OCI-LY3 (cell line): Measurements from ENCODE around the gene THY1.
A peak's percentile ranks its signal among the peaks of the same experiment; 100 is the strongest.

Experiments
- H2AFZ ChIP-seq: fragments of 200-600, 300-600 bp; shearing (Covaris generic); 2 replicates; pipeline ENCODE4 v1.6.0; 2014; ENCODE audit warnings: antibody characterized with exemption, low read depth, low read length
- H3K27ac ChIP-seq: fragments of 200-600, 300-600 bp; sonication (generic); 2 replicates; pipeline ENCODE4 v1.5.1; 2014; ENCODE audit warnings: mild to moderate bottlenecking, low read length, moderate library complexity, mixed read lengths
- H3K27me3 ChIP-seq: fragments of 200-600, 300-600 bp; sonication (generic); 2 replicates; pipeline ENCODE4 v1.6.1; 2014; ENCODE audit warnings: low read depth, low read length, mixed read lengths
- H3K36me3 ChIP-seq: fragments of 200-600, 300-600 bp; sonication (generic); replicated peaks from 2 replicates; pipeline ENCODE3; 2014; ENCODE audit warnings: low read depth, low read length, mixed read lengths
- H3K4me1 ChIP-seq: fragments of 300-600, 200-600 bp; sonication (generic); 2 replicates; pipeline ENCODE4 v1.6.1; 2014; ENCODE audit warnings: low read length, mixed read lengths
- H3K4me2 ChIP-seq: fragments of 200-600, 300-600 bp; sonication (generic); 2 replicates; pipeline ENCODE4 v1.6.1; 2014; ENCODE audit warnings: low read length, mixed read lengths
- H3K4me3 ChIP-seq: fragments of 300-600, 200-600 bp; sonication (generic); 2 replicates; pipeline ENCODE4 v1.5.1; 2014; ENCODE audit warnings: antibody characterized with exemption, mild to moderate bottlenecking, low read length, moderate library complexity
- H3K79me2 ChIP-seq: fragments of 300-600, 200-600 bp; shearing (Covaris generic); 2 replicates; pipeline ENCODE4 v1.6.1; 2014; ENCODE audit warnings: mild to moderate bottlenecking, low read length, mixed read lengths
- H3K9ac ChIP-seq: fragments of 300-600, 200-600 bp; shearing (Covaris generic); 2 replicates; pipeline ENCODE4 v1.6.0; 2014; ENCODE audit warnings: mild to moderate bottlenecking, low read length, moderate library complexity
- H3K9me3 ChIP-seq: fragments of 200-600, 300-600 bp; shearing (Covaris generic); 2 replicates; pipeline ENCODE4 v1.6.1; 2014; ENCODE audit warnings: low read length, mixed read lengths; ENCODE audit not compliant: insufficient read depth
- H4K20me1 ChIP-seq: fragments of 200-600, 300-600 bp; sonication (generic); 2 replicates; pipeline ENCODE4 v1.6.1; 2016; ENCODE audit warnings: low read length, mixed read lengths; ENCODE audit not compliant: insufficient read depth
- CTCF ChIP-seq: fragments of 200-600, 300-600 bp; sonication (generic); IDR thresholded peaks from 2 replicates; pipeline ENCODE4 v1.5.1; 2014; ENCODE audit warnings: antibody characterized with exemption, low read length, low read depth
- EZH2phosphoT487 ChIP-seq: fragments of 200-600 bp; shearing (Covaris generic); IDR thresholded peaks from 2 replicates; pipeline ENCODE4 v1.6.1; 2018; ENCODE audit warnings: antibody characterized with exemption, mixed run types, low read depth

THY1 gene

GRCh38 chr11:119382101-119382500 is 40.9 kb downstream of the THY1 start:
- Histone ChIP-seq H3K4me3 (peak overlapping the region; percentile 82), H3K4me2 (peak overlapping the region; percentile 88), H3K9me3 (no peaks in the 10 kb centered on the region), H3K79me2 (no peaks in the 10 kb centered on the region), H3K27me3 (0 out of 2 replicates have a peak, but pooled peaks cover 6% of the 10 kb centered on the region), H3K36me3 (no peaks in the 10 kb centered on the region), H2AFZ (peak overlapping the region; percentile 60; the same call in 1 of the 2 replicates), H4K20me1 (no peaks in the 10 kb centered on the region), H3K27ac (no peak overlapping the region), H3K9ac (peak overlapping the region; percentile 33; the same call in 1 of the 2 replicates), H3K4me1 (peaks cover 10% of the 10 kb centered on the region; the same call in 1 of the 2 replicates)
- no peak for TF ChIP-seq EZH2phosphoT487
- TF ChIP-seq CTCF, result no peak

- no peak within 1 kb of the TSS for H3K27ac ChIP-seq
- no peak for TF ChIP-seq EZH2phosphoT487
- TF ChIP-seq CTCF, result peak; percentile 76
- H3K4me3 ChIP-seq, result peak within 1 kb of the TSS; percentile 82
Measured at GRCh38 chr11:119381181-119381988, 41.6 kb downstream of the THY1 start, which contains the start of gene USP2. Gene USP2 (minus strand): TSS chr11:119381690. CDS start chr11:119373480, 8,210 bp downstream.

GRCh38 chr11:119380827-119381180 is 42.2 kb downstream of the THY1 start:
- Histone ChIP-seq H3K36me3 (no peaks in the 10 kb centered on the region), H2AFZ (peak overlapping the region; percentile 48), H4K20me1 (no peaks in the 10 kb centered on the region), H3K4me2 (peak overlapping the region; percentile 88), H3K9me3 (no peaks in the 10 kb centered on the region), H3K4me3 (peak overlapping the region; percentile 82), H3K9ac (peak overlapping the region; percentile 68), H3K27me3 (0 out of 2 replicates have a peak, but pooled peaks cover 6% of the 10 kb centered on the region), H3K4me1 (peaks cover 10% of the 10 kb centered on the region; the same call in 1 of the 2 replicates), H3K27ac (no peak overlapping the region), H3K79me2 (no peaks in the 10 kb centered on the region)
- TF ChIP-seq EZH2phosphoT487, result no peak
- no peak for TF ChIP-seq CTCF

More at GRCh38 chr11:119381181-119381988, 41.6 kb downstream of the THY1 start, which contains the start of gene USP2:
- Histone ChIP-seq H3K9me3 (no peaks in the 10 kb centered on the region), H3K79me2 (no peaks in the 10 kb centered on the region), H3K36me3 (no peaks in the 10 kb centered on the region), H3K4me2 (peak within 1 kb of the TSS; percentile 88), H3K4me1 (peaks cover 10% of the 10 kb centered on the region; the same call in 1 of the 2 replicates), H3K27me3 (0 out of 2 replicates have a peak, but pooled peaks cover 6% of the 10 kb centered on the region), H2AFZ (peak within 1 kb of the TSS; percentile 60), H3K9ac (peak within 1 kb of the TSS; percentile 68), H4K20me1 (no peaks in the 10 kb centered on the region)

GRCh38 chr11:119380160-119380826 is 42.7 kb downstream of the THY1 start:
- Histone ChIP-seq H3K9ac (no peak overlapping the region), H3K4me2 (peak overlapping the region; percentile 88), H2AFZ (no peak overlapping the region; the same call in 1 of the 2 replicates), H3K36me3 (no peaks in the 10 kb centered on the region), H3K9me3 (no peaks in the 10 kb centered on the region), H3K79me2 (no peaks in the 10 kb centered on the region), H3K4me1 (peaks cover 10% of the 10 kb centered on the region; the same call in 1 of the 2 replicates), H3K27ac (no peak overlapping the region), H4K20me1 (no peaks in the 10 kb centered on the region), H3K4me3 (peak overlapping the region; percentile 82), H3K27me3 (0 out of 2 replicates have a peak, but pooled peaks cover 6% of the 10 kb centered on the region)
- TF ChIP-seq EZH2phosphoT487 (no peak), CTCF (no peak)
